Osteocyte (in vitro differentiated cells): ENCODE results near the gene ATF6. TPM values are rescaled to one million over a fixed set of nuclear protein-coding genes. Genes with fewer than 3 reads are reported as not detected.

ENCODE experiments used
- DNase-seq: peaks from one replicate; pipeline ENCODE4 v3.0.0; 2021; ENCODE audit warnings: mixed read lengths; ENCODE audit not compliant: unreplicated experiment; ENCODE audit errors: extremely low spot score
- H3K27ac Mint-ChIP-seq: one replicate; pipeline ENCODE4 v1.8.0; 2021; ENCODE audit warnings: mild to moderate bottlenecking, mixed read lengths; ENCODE audit not compliant: unreplicated experiment
- H3K27me3 Mint-ChIP-seq: one replicate; pipeline ENCODE4 v1.8.0; 2021; ENCODE audit warnings: mixed read lengths; ENCODE audit not compliant: unreplicated experiment
- H3K36me3 Mint-ChIP-seq: one replicate; pipeline ENCODE4 v1.8.0; 2021; ENCODE audit warnings: mixed read lengths; ENCODE audit not compliant: unreplicated experiment
- H3K4me1 Mint-ChIP-seq: one replicate; pipeline ENCODE4 v1.8.0; 2021; ENCODE audit warnings: mixed read lengths; ENCODE audit not compliant: unreplicated experiment
- H3K4me3 Mint-ChIP-seq: one replicate; pipeline ENCODE4 v1.8.0; 2021; ENCODE audit warnings: mild to moderate bottlenecking, moderate library complexity, mixed read lengths; ENCODE audit not compliant: unreplicated experiment
- H3K9me3 Mint-ChIP-seq: one replicate; pipeline ENCODE4 v1.8.0; 2021; ENCODE audit warnings: mixed read lengths; ENCODE audit not compliant: unreplicated experiment
- CTCF ChIP-seq: fragments of 200-600 bp; sonication (generic); IDR thresholded peaks from 2 replicates; pipeline ENCODE4 v1.5.0; 2021; ENCODE audit warnings: antibody characterized with exemption, mild to moderate bottlenecking, moderate library complexity
- total RNA-seq: library from RNA; stranded (reverse); gene quantifications from 2 replicates; pipeline ENCODE4 v1.2.1, GENCODE V29; 2021

Gene ATF6
- total RNA-seq, 1 donor from 2014 or later: 29.7 TPM

GRCh38 chr1:161970036-161970435 lies 203.9 kb downstream of the ATF6 start:
- no peak for TF ChIP-seq CTCF
- H3K36me3 Mint-ChIP-seq: peaks cover 4% of the 10 kb centered on the region
- no peak overlapping the region for H3K27ac Mint-ChIP-seq
- H3K9me3 Mint-ChIP-seq: no peaks in the 10 kb centered on the region
- H3K4me3 Mint-ChIP-seq: no peak overlapping the region
- H3K4me1 Mint-ChIP-seq: peaks cover 23% of the 10 kb centered on the region
- no peak for DNase-seq
- H3K27me3 Mint-ChIP-seq: no peaks in the 10 kb centered on the region

- Mint-ChIP-seq H3K4me1 (peaks cover 23% of the 10 kb centered on the region), H3K27me3 (no peaks in the 10 kb centered on the region), H3K27ac (no peak overlapping the region), H3K4me3 (no peak overlapping the region), H3K9me3 (no peaks in the 10 kb centered on the region), H3K36me3 (peaks cover 3% of the 10 kb centered on the region)
- no peak for DNase-seq
- TF ChIP-seq CTCF: no peak
Observed at GRCh38 chr1:161970633-161971032, 204.5 kb downstream of the ATF6 start.

- Mint-ChIP-seq H3K27ac (no peak overlapping the region), H3K4me1 (peaks cover 23% of the 10 kb centered on the region), H3K36me3 (no peaks in the 10 kb centered on the region), H3K4me3 (no peak overlapping the region), H3K27me3 (no peaks in the 10 kb centered on the region), H3K9me3 (no peaks in the 10 kb centered on the region)
- DNase-seq: no peak
- no peak for TF ChIP-seq CTCF
Observed at GRCh38 chr1:161972828-161973227, 206.7 kb downstream of the ATF6 start.

- no peak for DNase-seq
- H3K4me1 Mint-ChIP-seq: peaks cover 18% of the 10 kb centered on the region
- H3K9me3 Mint-ChIP-seq: no peaks in the 10 kb centered on the region
- H3K36me3 Mint-ChIP-seq: no peaks in the 10 kb centered on the region
- no peaks in the 10 kb centered on the region for H3K27me3 Mint-ChIP-seq
- H3K4me3 Mint-ChIP-seq: no peak overlapping the region
- no peak overlapping the region for H3K27ac Mint-ChIP-seq
- no peak for TF ChIP-seq CTCF
Observed at GRCh38 chr1:161973924-161974845, 208.1 kb downstream of the ATF6 start.

GRCh38 chr1:161978011-161978790 lies 212.1 kb downstream of the ATF6 start:
- Mint-ChIP-seq H3K4me1 (peaks cover 6% of the 10 kb centered on the region), H3K36me3 (peaks cover 6% of the 10 kb centered on the region), H3K27ac (no peak overlapping the region), H3K9me3 (no peaks in the 10 kb centered on the region), H3K27me3 (no peaks in the 10 kb centered on the region), H3K4me3 (no peak overlapping the region)
- DNase-seq: no peak
- TF ChIP-seq CTCF: no peak
